ENCODE measurements around the gene INSIG2.

The INSIG2 gene

GRCh38 chr2:118088051-118089024 is at the start of gene INSIG2:
TSS of gene INSIG2 (plus strand) at chr2:118088471. CDS start at chr2:118096557, 8,086 bp downstream.
- peak; percentile 95 for DNase-seq

GRCh38 chr2:118040891-118041290 is 47.4 kb upstream of the INSIG2 start:
- DNase-seq: no peak

- DNase-seq: no peak
Measured at GRCh38 chr2:118044103-118044716, 44.1 kb upstream of the INSIG2 start.

- no peak for DNase-seq
Measured at GRCh38 chr2:118044854-118045253, 43.4 kb upstream of the INSIG2 start.

GRCh38 chr2:118045286-118045685 is 43.0 kb upstream of the INSIG2 start:
- no peak for DNase-seq

GRCh38 chr2:118046634-118047210 is 41.5 kb upstream of the INSIG2 start:
- DNase-seq: no peak

GRCh38 chr2:118047380-118047826 is 40.9 kb upstream of the INSIG2 start:
- DNase-seq: no peak

- DNase-seq: no peak
Measured at GRCh38 chr2:118048401-118048800, 39.9 kb upstream of the INSIG2 start.

- no peak for DNase-seq
Measured at GRCh38 chr2:118049140-118049815, 39.0 kb upstream of the INSIG2 start.

GRCh38 chr2:118049816-118050140 is 38.5 kb upstream of the INSIG2 start:
- DNase-seq: no peak

GRCh38 chr2:118050386-118050785 is 37.9 kb upstream of the INSIG2 start:
- no peak for DNase-seq

- no peak for DNase-seq
Measured at GRCh38 chr2:118050974-118051373, 37.3 kb upstream of the INSIG2 start.

- DNase-seq: no peak
Measured at GRCh38 chr2:118051826-118052358, 36.4 kb upstream of the INSIG2 start.

- DNase-seq: no peak
Measured at GRCh38 chr2:118052474-118052873, 35.8 kb upstream of the INSIG2 start.

- DNase-seq: no peak
Measured at GRCh38 chr2:118053681-118054080, 34.6 kb upstream of the INSIG2 start.

GRCh38 chr2:118054213-118055008 is 33.9 kb upstream of the INSIG2 start:
- no peak for DNase-seq

GRCh38 chr2:118055512-118056164 is 32.6 kb upstream of the INSIG2 start:
- no peak for DNase-seq

GRCh38 chr2:118056165-118056534 is 32.1 kb upstream of the INSIG2 start:
- DNase-seq: peak; percentile 66

GRCh38 chr2:118056801-118057200 is 31.5 kb upstream of the INSIG2 start:
- no peak for DNase-seq

GRCh38 chr2:118058951-118059350 is 29.3 kb upstream of the INSIG2 start:
- DNase-seq: no peak

- no peak for DNase-seq
Measured at GRCh38 chr2:118059919-118060478, 28.3 kb upstream of the INSIG2 start.
